ENCODE measurements around the gene EXOC4.

The EXOC4 gene

DNA sequence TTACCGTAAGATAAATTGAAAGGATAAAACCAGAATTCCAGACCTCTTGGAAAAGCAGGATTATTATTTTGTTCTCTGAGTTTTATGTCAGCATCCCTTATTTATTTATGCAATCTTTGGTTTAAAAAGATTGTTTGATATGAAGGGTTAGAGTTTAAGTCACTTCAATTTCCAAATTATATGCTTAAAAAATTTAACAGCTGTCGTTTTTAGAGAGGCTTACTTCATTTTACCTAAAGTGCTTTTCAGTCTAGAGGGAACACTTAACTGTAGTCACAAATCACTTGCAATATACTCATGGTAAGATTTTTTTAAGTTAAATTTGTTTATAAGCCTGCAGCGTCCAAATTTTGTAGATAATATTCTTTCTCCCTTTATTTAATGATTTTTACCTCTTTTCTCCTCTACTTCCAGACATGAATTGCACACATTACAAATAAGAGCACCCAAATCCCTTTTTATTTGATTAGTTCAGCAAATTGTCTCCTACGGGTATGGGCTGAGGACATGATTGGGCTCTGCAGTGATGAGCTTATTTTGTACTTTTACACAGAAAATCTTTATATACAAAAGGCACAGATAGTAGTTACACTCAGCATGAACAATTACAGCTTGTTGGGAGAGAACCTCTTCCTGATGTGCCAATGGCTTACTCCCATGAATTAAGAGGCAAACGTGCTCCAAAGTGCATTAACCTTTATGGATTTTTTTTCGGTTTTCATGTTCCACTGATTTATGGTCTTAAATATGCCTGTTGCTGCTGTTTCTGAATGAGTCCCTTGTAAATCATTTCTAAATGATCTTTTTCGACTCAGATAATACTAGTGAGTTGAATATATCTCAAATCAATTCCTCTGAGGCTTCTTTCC, 555.0 kb downstream of the EXOC4 start:
- no peak for DNase-seq

DNA sequence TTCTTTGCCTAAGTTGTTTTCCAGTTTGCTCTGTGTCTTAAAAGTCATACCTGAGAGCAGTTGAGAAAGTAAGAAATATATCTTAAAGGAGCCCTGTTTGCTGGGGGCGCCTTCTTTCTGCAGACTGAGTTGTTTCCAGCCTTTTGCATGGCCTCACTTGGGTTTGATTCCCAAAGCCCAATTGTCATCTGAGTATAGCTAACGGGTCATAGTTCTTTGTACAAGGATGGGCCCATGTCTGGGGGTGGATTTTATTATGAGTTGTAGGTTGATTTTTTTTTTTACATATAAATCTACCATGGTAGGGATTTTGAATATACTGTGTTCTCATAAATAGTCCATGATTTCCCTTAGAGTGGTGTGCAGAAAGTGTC, 555.6 kb downstream of the EXOC4 start:
- no peak for DNase-seq

DNA sequence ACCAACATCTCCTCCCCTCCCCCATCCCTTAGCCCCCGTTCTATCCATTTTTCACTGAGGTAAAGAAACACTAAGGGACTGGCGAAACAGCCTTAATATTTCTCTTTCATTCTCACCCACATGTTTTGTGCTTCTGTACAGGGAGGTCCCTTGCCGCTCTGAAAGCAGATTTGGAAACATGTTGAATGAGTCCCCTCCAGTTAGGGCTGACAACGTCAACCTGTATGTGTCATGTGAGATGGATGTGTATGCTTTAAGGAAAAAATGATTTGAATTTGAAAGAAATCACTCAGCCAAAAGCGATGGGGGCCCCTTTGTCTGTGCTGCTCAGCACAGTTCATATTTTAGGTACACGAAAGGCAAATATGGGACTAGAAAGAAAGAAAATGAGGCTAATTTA, 560.0 kb downstream of the EXOC4 start:
- DNase-seq = no peak

DNA sequence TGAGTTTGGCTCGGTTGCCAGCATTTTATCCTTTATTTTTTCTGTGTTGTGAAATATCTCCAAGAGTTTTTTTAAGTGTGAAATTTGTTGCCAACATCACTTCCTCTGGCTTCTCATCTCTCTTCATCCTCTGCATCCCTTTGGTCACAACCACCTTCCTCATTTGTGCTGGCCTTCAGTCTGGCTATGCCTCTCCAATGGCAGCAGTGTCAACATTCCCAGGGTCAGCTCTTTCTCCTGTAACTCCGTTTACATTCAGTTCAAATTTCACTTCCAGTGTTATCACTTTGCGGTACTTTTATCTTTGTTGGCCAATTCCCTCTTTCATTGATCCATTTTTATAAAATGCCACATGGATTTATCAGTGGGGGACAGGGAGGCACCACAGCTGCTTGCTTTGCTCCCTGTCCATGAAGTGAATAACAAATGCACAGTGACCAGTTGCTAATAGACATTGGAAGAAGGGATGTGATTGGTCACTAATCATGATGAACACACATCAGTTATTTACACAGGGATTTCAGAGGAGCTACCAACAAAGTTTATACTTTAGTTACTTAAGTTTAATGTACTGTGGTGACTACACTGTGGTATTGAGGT, 562.8 kb downstream of the EXOC4 start:
- DNase-seq = no peak

DNA sequence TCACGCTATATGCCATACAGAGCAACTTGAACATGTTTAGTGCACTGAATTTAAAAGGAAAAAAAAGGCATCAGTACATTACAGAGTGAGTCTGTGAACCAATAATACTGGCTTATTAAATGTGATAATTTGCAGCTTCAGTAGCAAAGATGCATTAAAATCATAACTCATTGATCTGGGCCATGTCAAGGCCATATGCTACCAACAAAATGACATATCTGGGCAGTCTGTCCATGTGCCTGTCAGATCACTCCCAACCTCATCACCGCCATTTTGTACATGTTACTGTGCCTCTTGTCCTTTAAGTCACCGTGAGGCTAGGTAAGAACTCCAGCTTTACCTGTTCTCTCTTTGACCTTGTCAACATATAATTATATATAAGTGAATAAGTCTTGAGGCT, 566.8 kb downstream of the EXOC4 start:
- no peak for DNase-seq

DNA sequence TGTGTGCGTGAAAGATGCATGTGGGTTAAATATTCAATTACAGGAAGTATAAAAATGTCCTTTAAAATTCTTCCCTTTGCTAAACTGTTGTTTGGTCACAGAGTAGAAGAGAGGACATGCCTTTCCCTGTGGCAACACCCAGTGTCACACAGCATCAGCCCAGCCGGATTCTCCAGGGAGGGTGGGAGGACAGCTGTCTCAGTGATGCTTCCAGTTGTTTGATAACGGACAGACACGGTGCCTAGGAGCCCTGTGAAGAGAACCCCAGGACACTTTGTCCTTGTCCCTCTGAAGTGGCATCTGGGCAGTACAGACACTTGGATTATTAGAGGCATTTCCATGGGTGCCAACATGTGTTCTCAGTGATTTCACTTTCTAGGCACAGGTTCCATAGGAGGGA, 567.7 kb downstream of the EXOC4 start:
- DNase-seq = no peak

DNA sequence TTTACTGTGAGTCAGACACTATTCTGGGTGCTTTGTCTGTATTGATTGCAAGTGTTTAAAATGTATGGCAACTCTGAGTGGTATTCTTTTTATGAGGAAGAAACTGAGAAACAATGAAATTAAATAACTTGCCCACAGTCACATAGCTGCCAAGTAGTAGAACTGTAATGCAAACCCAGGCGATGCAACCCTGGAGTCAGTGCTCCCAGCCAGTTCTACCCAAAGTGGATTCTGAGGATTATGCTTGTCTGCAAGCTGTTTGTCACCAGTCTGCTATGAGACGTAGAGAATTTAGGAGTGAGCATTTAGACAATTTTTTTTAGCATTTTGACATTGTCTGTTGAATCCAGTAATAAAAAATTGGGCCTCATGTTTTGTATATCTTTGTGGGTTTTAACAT, 568.3 kb downstream of the EXOC4 start:
- no peak for DNase-seq

DNA sequence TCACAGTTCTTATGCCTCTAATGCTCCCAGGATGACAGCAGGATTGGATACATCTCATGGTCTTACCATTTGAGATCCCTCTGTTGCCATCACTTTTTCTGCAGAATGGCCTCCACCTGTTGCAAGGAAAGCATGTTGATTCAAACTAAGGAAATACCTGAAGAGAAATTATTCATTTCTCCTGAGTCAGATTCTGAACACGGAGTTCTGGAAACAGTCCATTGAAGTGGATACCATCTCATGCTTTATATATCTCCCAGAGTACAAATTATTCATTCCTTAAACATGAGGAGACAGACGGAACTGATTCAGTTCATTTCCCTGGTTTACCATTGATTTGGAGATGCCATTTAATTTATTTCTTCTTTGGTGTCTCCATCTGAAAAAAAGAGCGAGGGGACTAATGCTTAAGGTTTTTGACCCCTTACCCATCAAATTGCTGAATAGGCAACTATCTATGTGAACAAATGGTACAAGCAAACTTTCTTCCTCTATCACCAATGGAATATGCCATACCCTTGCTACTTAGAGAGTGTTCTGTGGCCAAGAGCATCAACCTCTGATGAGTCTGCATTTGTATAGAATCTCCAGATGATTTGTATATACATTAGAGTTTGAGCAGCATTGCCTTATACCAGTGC, 569.2 kb downstream of the EXOC4 start:
- no peak for DNase-seq

DNA sequence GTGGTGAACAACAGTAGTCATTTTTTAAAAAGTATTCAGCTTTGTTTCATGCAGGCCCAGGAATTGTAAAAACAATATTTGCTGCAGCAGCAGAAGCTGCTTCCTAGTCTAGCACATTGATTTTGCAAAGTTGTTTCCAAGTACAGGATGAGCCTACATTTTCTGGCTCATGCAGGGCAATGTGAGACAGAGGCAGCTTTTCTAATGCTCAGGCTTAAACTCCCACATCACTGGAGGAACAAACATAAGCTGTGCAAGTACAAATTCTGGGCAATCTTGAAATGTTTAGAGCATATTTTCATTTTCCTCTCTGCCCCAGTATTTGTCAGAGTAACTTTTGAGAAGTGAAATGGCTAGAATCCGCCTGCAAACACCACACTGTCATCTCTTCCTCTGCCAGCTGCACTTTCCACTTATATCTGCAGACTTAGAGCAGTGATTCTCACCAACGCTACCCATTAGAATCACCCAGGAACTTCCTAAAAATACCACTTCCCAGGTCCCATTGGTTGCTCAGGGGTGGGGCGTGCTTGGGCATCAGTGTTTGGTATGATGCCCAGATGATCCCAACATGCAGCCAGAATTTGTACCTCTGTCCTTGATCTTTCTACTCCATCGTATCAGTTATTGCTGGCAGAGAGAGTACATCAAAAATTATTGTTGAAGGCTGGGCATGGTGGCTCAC, 570.1 kb downstream of the EXOC4 start:
- DNase-seq = peak in 1 of 2 donors; percentile 64

DNA sequence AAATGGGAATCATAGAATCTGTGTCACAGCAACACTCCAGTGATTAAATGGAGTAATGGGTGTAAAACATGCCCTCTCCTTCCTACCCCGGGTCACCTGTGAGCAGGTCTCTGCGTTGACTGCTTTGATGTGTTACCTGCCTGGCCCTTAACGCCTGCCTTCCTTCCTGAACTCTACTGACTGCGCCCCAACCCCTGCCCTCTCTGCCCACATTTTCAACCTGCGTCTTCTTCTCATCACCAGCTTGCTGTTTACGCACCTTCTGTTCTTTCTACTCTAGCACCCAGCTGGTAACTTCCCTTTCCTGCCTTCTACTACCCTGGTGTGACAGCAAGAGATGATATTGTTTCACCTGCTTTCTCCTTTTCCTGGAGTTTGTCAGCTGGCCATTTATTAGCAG, 571.3 kb downstream of the EXOC4 start:
- no peak for DNase-seq

DNA sequence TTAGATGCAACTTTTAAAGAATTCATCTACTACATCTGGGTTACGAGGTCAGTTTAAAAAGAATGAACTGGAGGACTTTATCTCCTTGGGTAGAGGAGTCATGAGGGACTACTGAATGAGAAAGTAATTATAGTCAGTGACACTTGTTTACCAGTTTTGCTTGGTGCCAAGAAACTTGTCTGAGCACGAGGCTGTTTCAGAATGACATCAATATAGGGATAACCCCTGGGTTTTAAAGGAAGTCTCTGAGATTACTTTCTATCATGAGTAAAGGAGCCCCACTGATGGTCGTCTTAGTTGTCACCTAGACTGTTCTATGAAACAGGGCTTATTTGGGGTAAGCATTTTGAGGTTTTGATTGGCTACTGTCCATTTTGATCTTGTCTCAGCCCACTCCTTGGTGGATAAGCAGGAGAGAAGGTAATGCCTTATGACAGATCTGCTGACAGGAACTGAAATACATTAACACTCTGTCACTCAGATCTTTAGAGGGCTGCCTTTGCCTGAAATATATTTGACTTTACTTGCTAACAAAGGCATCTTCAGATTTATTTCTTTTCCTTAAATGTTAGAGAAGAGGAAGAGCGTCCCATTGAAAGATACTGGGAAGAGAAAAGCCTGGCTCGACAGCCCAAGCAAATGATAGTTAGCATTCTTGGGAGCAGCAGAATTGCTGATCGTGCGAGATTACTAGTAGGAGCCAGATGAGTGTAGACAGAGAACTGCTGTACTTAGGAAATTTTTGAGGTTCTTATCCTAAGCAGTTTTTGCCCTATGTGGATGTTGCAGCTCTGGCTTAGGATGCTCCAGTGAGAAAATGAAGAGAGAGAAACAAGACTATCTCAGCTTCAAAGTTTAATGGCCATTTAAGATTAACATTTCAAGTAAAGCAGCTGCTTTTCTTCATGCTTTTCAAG, 575.1 kb downstream of the EXOC4 start:
- DNase-seq = no peak

DNA sequence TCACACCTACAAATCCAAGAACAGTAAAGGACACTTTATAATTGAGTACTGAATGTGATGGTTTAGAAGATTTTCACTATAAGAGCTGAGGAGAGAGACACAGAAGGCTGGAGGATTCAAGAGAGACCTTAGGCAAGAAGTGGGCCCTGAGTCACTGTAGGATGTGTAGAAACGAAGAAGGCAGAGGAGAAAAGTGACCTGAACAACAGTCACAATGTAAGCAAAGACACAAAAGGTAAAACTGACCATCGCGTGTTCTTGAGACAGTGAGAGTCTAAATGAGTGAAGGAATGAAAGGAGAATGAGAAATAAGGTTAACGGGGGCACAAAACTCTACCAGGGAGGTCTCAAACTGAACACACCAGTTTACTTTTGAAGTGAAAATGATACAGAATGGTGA, 576.0 kb downstream of the EXOC4 start:
- no peak for DNase-seq

DNA sequence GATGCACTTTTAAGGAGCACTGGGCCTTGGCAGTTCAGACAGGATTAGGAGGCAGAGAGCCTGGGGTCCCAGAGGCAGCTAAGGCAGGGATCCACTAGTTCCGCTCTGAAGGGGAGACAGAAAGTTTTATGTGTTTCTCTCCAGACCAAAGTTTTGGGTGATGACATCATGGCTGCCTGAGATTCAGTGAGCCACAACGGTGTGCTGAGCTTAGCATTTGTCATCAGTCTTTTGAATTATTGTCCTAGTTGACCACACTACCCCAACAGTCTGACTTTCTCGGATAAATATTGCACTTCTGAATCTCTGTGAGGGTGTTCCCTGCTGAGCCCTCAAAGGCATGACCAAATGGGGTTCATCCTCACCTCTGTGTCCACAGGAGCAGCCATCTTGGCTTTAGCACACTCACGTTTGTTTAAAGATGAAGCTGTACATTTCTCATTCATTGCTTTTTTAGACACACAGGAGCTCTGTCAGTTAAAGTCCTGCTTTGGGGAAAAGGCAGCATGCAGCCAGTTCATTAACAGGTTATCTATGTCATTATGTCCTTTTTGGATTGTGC, 576.5 kb downstream of the EXOC4 start:
- no peak for DNase-seq

DNA sequence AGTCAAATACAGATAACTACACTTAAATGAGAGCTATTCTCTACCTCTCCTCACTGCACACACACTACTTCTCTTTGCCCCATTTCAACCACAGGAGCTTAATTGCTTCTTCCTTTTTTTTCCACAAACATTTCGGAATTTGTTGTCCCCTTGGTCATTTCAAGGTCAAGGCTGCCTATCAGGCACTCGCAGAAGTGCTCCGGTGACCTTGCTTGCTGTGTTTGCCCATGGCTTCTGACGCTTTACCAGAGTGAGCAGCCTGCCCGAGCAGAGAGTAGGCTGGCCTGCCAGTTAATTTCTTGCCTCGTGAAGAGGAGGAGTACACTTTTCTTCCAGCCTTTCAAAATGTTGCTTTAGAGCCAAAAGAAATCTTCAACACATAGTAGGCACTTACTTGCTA, 577.2 kb downstream of the EXOC4 start:
- DNase-seq = no peak

DNA sequence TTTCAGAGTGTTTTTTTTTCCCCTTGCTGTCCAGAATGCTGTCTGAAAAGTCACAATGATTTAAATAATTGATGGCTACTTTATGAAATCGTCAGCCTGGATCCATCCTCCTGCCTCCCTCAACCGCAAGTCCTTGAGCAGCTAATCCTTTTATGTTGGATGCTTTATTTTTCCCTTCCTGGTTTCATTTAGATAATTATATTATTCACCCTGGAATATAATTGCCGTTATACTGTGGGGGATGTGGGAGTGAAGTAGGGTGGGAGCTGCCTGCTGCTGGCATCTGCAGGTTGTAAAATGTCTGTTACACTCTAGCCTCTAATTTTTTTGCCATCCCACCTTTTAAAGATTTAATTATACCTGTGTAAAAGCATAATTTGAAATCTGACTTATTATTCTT, 583.8 kb downstream of the EXOC4 start:
- no peak for DNase-seq

DNA sequence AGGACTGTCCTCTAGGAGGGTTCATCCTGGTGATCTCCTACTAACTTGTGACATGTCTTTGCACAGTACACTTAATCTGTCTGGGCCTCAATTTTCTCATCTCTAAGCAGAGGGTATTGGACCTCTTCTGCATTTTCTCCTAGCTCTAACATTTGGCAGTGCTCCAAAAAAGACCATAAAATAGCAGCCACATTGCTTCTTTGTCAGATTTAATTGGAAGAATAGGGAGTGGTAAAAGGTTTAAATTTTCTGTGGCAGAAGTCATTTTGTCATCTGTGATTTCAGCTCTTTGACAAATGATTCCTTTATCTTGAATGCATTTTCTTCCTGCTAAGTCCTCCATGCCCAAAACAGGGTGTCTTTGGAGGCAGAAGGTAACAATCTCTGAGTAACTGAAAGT, 584.3 kb downstream of the EXOC4 start:
- DNase-seq = no peak

DNA sequence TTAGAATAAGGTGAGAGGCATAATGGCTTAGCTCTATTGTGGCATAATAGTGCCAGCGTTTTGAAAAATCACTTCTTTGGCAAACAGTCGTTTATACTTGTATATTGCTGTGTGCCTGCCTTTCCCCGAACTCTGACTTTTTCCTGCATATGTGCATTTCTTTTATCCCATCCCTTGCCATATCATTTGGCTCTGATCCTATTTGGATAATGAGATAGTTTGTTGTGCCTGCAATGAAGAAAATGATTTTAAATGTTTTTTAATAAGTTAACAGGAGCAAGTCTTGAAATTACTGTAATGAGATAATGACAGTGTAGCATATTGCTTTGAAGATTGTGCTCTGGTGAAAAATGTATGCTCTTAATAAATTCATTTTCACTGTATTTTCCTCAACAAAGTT, 586.2 kb downstream of the EXOC4 start:
- no peak for DNase-seq

DNA sequence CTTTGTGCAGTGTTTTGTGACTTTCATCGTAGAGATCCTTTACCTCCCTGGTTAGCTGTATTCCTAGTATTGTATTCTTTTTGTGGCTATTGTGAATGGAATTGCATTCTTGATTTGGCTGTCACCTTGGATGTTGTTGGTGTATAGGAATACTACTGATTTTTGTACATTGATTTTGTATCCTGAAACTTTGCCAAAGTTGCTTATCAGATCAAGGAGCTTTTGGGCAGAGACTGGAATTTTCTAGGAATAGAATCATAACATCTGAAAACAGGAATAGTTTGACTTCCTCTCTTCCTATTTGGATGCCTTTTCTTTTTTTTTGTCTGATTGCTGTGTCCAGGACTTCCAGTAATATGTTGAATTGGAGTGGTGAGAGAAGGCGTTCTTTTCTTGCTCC, 590.5 kb downstream of the EXOC4 start:
- no peak for DNase-seq

DNA sequence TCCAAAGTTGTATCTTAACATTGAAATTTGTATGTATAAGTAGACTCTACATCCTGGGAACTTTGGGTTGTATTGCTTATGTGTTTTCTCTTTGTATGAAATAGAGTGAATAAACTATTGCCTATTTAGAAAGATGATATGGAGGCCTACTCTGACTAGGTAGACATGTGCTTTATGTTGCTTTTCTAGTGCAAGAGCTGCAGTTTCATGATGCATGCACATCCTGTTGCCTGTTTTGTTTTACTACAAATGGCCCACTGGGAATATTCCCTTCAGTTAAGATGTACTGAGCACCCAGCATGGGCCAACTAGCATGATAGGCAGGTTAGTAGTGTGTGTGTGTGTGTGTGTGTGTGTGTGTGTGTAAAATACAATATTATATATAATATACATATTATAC, 592.1 kb downstream of the EXOC4 start:
- no peak for DNase-seq

DNA sequence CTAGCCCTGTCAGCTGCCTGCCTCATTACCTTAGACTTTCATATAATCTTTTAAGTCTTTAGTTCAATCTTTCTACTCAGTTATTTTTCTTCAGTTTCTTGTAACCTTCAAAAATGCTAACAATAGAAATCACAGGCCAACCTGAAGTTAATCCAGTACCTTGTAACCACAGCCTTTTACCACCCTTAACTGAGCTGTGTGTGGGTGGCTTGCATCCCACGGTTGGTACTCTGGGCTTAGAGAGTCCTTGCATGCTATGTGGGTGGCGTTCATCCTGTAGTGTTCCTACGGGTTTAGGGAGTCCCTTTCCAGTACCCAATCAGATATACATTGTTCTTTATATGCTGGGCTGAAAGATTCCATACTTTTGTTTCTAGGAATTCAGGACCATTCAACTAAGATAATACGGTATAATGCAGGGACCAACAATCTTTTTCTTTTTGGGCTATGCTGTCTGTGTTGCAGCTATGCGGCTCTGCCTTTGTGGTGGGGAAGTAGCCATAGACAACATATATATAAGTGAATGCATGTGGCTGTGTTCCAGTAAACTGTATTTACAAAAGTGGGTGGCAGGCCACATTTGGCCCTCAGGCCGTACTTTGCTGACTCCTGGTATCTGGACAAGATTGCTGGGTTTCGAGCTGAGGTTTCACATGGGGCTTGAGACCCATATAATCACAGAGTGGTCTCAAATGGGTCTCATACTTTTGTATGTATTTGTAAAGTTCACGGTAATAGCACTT, 593.5 kb downstream of the EXOC4 start:
- DNase-seq = no peak

DNA sequence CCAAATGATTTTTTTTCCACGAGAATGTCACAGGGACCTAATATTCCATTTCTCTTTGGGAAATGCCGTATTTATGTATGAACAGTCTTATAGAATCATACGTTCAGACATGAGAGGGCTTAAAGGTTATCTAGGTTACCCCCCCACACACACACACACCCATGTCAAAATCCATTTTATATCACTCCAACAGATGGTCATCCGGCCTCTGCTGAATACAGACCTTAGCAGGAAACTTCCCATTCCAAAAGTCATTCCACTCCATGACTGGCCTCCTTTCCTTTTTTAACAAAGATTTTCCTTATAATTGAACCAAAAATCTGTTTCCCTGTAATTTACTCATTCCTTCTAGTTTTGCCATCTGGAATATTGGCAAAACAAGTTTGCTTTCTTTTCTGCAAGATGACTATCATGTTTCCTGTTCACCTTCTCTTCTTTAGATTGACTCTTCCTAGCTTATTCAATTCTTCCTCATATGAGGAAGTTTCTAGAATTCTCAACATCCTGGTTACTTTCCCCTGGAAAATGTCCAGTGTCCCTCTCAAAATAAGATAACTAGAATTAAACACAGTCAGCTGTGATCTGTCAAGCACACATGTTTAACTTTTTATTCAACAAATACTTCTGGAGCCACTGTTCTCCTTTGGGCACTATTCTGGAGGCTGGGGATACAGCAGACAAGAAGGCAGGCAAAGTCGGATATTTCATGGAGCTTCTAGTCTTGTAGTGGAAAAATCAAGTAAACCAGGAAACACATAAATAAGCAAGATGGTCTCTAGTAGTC, 597.8 kb downstream of the EXOC4 start:
- DNase-seq = no peak

All from hippocampal formation (tissue), 2 donors.